IMR-90 (cell line): ENCODE results near the gene SMPDL3A. TPM values are rescaled to one million over a fixed set of nuclear protein-coding genes. Genes with fewer than 3 reads are reported as not detected.

Experiments used
- ATAC-seq: fragments of 200-7000 bp; cut with Tn5 transposase; 2 replicates; pipeline ENCODE4 v1.9.1; 2020; ENCODE audit warnings: low read depth, mild to moderate bottlenecking, moderate library complexity
- BruUV-seq: library from RNA; stranded (reverse); fragments of 400-500 nt; replicated peaks from 2 replicates; lab custom pipeline; 2021; lab: Mats Ljungman, UMichigan
- CTCF ChIA-PET: fragments of 300-600 bp; formaldehyde crosslinking; extraction: SDS; loops from one replicate; lab custom pipeline; 2021; ENCODE audit warnings: antibody characterized with exemption; lab: Yijun Ruan, JAX
- POLR2A ChIA-PET: fragments of 300-600 bp; sonication (Branson Sonifier 250); formaldehyde crosslinking; loops from one replicate; lab custom pipeline; 2022; ENCODE audit warnings: antibody characterized with exemption; ENCODE audit not compliant: unreplicated experiment; lab: Charles Lee
- DNase-seq: peaks from one replicate; pipeline ENCODE4 v3.0.0; 2013
- H2AFZ ChIP-seq: replicated peaks from 2 replicates; pipeline ENCODE3; 2013; ENCODE audit warnings: low read length, mild to moderate bottlenecking; ENCODE audit not compliant: poor library complexity
- H2AK5ac ChIP-seq: 2 replicates; pipeline ENCODE4 v1.6.1; 2013; ENCODE audit warnings: low read depth, low read length, inconsistent platforms
- H2AK9ac ChIP-seq: replicated peaks from 2 replicates; pipeline ENCODE3; 2013; ENCODE audit warnings: mild to moderate bottlenecking, low read depth, low read length, moderate library complexity; ENCODE audit not compliant: poor library complexity
- H2BK120ac ChIP-seq: 2 replicates; pipeline ENCODE4 v1.6.1; 2013; ENCODE audit warnings: low read depth, low read length, inconsistent platforms
- H2BK15ac ChIP-seq: 3 replicates; pipeline ENCODE4 v1.6.1; 2013; ENCODE audit warnings: low read depth, low read length, inconsistent platforms
- H2BK20ac ChIP-seq: 2 replicates; pipeline ENCODE4 v1.6.1; 2013; ENCODE audit warnings: low read depth, mild to moderate bottlenecking, inconsistent platforms, low read length, moderate library complexity
- H2BK5ac ChIP-seq: 2 replicates; pipeline ENCODE4 v1.6.1; 2013; ENCODE audit warnings: mild to moderate bottlenecking, low read depth, low read length, inconsistent platforms; ENCODE audit not compliant: poor library complexity, severe bottlenecking
- H3K14ac ChIP-seq: replicated peaks from 2 replicates; pipeline ENCODE4 v1.6.1; 2013; ENCODE audit warnings: low read depth, low read length, inconsistent platforms
- H3K18ac ChIP-seq: 2 replicates; pipeline ENCODE4 v1.6.1; 2013; ENCODE audit warnings: low read depth, low read length, control low read depth
- H3K23ac ChIP-seq: 2 replicates; pipeline ENCODE4 v1.6.1; 2013; ENCODE audit warnings: low read depth, low read length, inconsistent platforms
- H3K27ac ChIP-seq: 2 replicates; pipeline ENCODE4 v1.5.1; 2013; ENCODE audit warnings: mild to moderate bottlenecking, control low read depth, low read length; ENCODE audit not compliant: insufficient read depth
- H3K27me3 ChIP-seq: 2 replicates; pipeline ENCODE4 v1.6.1; 2013; ENCODE audit warnings: low read length; ENCODE audit not compliant: control insufficient read depth, insufficient read depth
- H3K36me3 ChIP-seq: 2 replicates; pipeline ENCODE4 v1.6.1; 2013; ENCODE audit warnings: low read length, mixed read lengths; ENCODE audit not compliant: control insufficient read depth, insufficient read depth
- H3K4ac ChIP-seq: 2 replicates; pipeline ENCODE4 v1.6.1; 2013; ENCODE audit warnings: low read depth, low read length, inconsistent platforms
- H3K4me1 ChIP-seq: 2 replicates; pipeline ENCODE4 v1.6.1; 2013; ENCODE audit warnings: low read length, mixed read lengths; ENCODE audit not compliant: control insufficient read depth, insufficient read depth
- H3K4me2 ChIP-seq: 2 replicates; pipeline ENCODE4 v1.6.1; 2013; ENCODE audit warnings: low read depth, mild to moderate bottlenecking, control low read depth, low read length, moderate library complexity
- H3K4me3 ChIP-seq: 2 replicates; pipeline ENCODE4 v1.5.1; 2013; ENCODE audit warnings: low read depth, mild to moderate bottlenecking, control low read depth, low read length, moderate library complexity; ENCODE audit not compliant: insufficient read depth
- H3K56ac ChIP-seq: 2 replicates; pipeline ENCODE4 v1.6.1; 2013; ENCODE audit warnings: low read length, inconsistent platforms; ENCODE audit not compliant: insufficient read depth; ENCODE audit errors: extremely low read depth
- H3K79me1 ChIP-seq, 2 experiments: 2 replicates each; pipeline ENCODE4 v1.6.1; 2013; ENCODE audit warnings: low read length in 2 of 2, inconsistent platforms in 1 of 2, low read depth in 1 of 2
- H3K9ac ChIP-seq: 2 replicates; pipeline ENCODE4 v1.6.1; 2013; ENCODE audit warnings: low read depth, low read length, control low read depth
- H3K9me1 ChIP-seq: 2 replicates; pipeline ENCODE4 v1.6.1; 2013; ENCODE audit warnings: low read length, inconsistent platforms; ENCODE audit not compliant: insufficient read depth
- H3K9me3 ChIP-seq: 2 replicates; pipeline ENCODE4 v1.6.1; 2013; ENCODE audit warnings: low read length; ENCODE audit not compliant: control insufficient read depth, insufficient read depth
- H4K20me1 ChIP-seq: 2 replicates; pipeline ENCODE4 v1.6.1; 2013; ENCODE audit warnings: low read length, inconsistent platforms; ENCODE audit not compliant: insufficient read depth
- H4K5ac ChIP-seq: 2 replicates; pipeline ENCODE4 v1.6.1; 2013; ENCODE audit warnings: mild to moderate bottlenecking, low read depth, low read length, control low read depth
- H4K8ac ChIP-seq, 2 experiments: 2 replicates each; pipeline ENCODE4 v1.6.1; 2013; ENCODE audit warnings: low read depth in 2 of 2, low read length in 2 of 2, control low read depth in 1 of 2, inconsistent platforms in 1 of 2
- H4K91ac ChIP-seq: 2 replicates; pipeline ENCODE4 v1.6.1; 2013; ENCODE audit warnings: low read depth, low read length, inconsistent platforms; ENCODE audit not compliant: insufficient read depth
- CHD1 ChIP-seq: IDR thresholded peaks from 2 replicates; pipeline ENCODE4 v1.6.1; 2012; ENCODE audit warnings: low read depth, low read length, improper control_type of control experiment
- POLR2A ChIP-seq: IDR thresholded peaks from 2 replicates; pipeline ENCODE4 v1.6.1; 2012; ENCODE audit warnings: mild to moderate bottlenecking, low read depth, low read length
- RAD21 ChIP-seq: IDR thresholded peaks from 2 replicates; pipeline ENCODE4 v1.6.1; 2012; ENCODE audit warnings: low read length, improper control_type of control experiment
- RFX5 ChIP-seq: IDR thresholded peaks from 2 replicates; pipeline ENCODE4 v1.8.0; 2012; ENCODE audit warnings: low read depth, mild to moderate bottlenecking, low read length, moderate library complexity
- USF2 ChIP-seq: fragments of 150-350 bp; IDR thresholded peaks from 2 replicates; pipeline ENCODE4 v1.6.1; 2017; ENCODE audit warnings: mild to moderate bottlenecking, antibody characterized with exemption, low read length, low read depth
- WGBS, 2 experiments: methylation state at CpG; one replicate each; pipeline versions ENCODE4 v1.1.5 to v1.1.7; 2013; ENCODE audit warnings: missing lambda C conversion rate in 2 of 2; ENCODE audit not compliant: insufficient read length in 1 of 2; ENCODE audit errors: extremely low coverage in 2 of 2; 5-methylcytosine and 5-hydroxymethylcytosine counted together
- dilution Hi-C: fragments of 300-500 bp; cut with HindIII; formaldehyde crosslinking; loops from one replicate; pipeline ENCODE4 v1.14.3; 2018; ENCODE audit warnings: low sequenced_read_pairs; ENCODE audit not compliant: unreplicated experiment
- in situ Hi-C: fragments of 300-500 bp; cut with MboI; formaldehyde crosslinking; loops from 3 replicates; pipeline ENCODE4 v1.14.3; 2019; ENCODE audit warnings: low sequenced_read_pairs, inconsistent platforms, mixed read lengths
- intact Hi-C: fragments of 100-400 bp; cut with micrococcal nuclease; formaldehyde crosslinking; loops from 2 replicates; pipeline ENCODE4 v1.10.0; 2022
- polyA plus RNA-seq, 3 experiments: library from polyadenylated mRNA; depleted of rRNA; stranded (reverse); fragments of >200 nt; gene quantifications; 2 replicates each; pipeline ENCODE4 v1.2.3, GENCODE V29; 2012; ENCODE audit warnings: low replicate concordance in 1 of 3
- total RNA-seq: library from RNA; depleted of rRNA; stranded (reverse); fragments of >200 nt; gene quantifications from 2 replicates; pipeline ENCODE4 v1.2.3, GENCODE V29; 2012

Gene SMPDL3A
- total and polyA plus RNA-seq, 2 of the 4 experiments (the other 2 are of a cell fraction), result 9.9 to 14.2 TPM

- H3K56ac ChIP-seq, result no peak overlapping the region
- DNase-seq, result no peak
- no peaks in the 10 kb centered on the region for H3K79me1 ChIP-seq
- H3K27me3 ChIP-seq, result no peaks in the 10 kb centered on the region
- H3K4ac ChIP-seq, result peak overlapping the region; percentile 24; the same call in 1 of the 2 replicates
- H2AK9ac ChIP-seq, result no peak overlapping the region
- no peak overlapping the region for H3K4me3 ChIP-seq
- H3K9me3 ChIP-seq, result no peaks in the 10 kb centered on the region
- H3K36me3 ChIP-seq, result peaks cover 39% of the 10 kb centered on the region
- peak overlapping the region; percentile 91 for H4K5ac ChIP-seq
- H3K23ac ChIP-seq, result peak overlapping the region; percentile 78
- no peak overlapping the region for H3K14ac ChIP-seq
- H3K9me1 ChIP-seq, result no peaks in the 10 kb centered on the region
- no peak overlapping the region; the same call in none of the 2 replicates for H4K91ac ChIP-seq
- H2BK5ac ChIP-seq, result peak overlapping the region; percentile 41
- ATAC-seq, result no peak
- in situ Hi-C loops (no loop called here), dilution Hi-C loops (no loop called here), intact Hi-C loops (no loop called here)
- TF ChIP-seq RFX5 (no peak), CHD1 (no peak), POLR2A (no peak), USF2 (no peak), RAD21 (no peak)
- no peaks in the 10 kb centered on the region for H4K20me1 ChIP-seq
- peak overlapping the region; percentile 61; the same call in 1 of the 2 replicates for H2BK120ac ChIP-seq
- ChIA-PET POLR2A (interaction anchor here (0.6 kb wide), 1 partner anchor 11 kb away, joined by 3 read pairs; no protein-coding TSS in a partner anchor), CTCF (interaction anchor here (1.2 kb wide), 1 partner anchor 344 kb away, joined by 3 read pairs; no protein-coding TSS in a partner anchor)
- no peak overlapping the region for H2AFZ ChIP-seq
- peak overlapping the region; percentile 64; the same call in 1 of the 3 replicates for H2BK15ac ChIP-seq
- peak overlapping the region; percentile 81; the same call in 1 of the 2 replicates for H2AK5ac ChIP-seq
- H3K9ac ChIP-seq, result peak overlapping the region; percentile 58; the same call in 1 of the 2 replicates
- peak overlapping the region in 1 of 2 experiments; percentile 62; a peak in 2 of 4 replicates for H4K8ac ChIP-seq
- H3K4me2 ChIP-seq, result no peak overlapping the region
- no TSS peak for BruUV-seq
- peak overlapping the region; percentile 96 for H3K18ac ChIP-seq
- no peak overlapping the region; the same call in 1 of the 2 replicates for H2BK20ac ChIP-seq
- WGBS, 2 experiments, result no CpG with 5 or more reads among the region's 10 CpGs
- peaks cover 11% of the 10 kb centered on the region; the same call in 1 of the 2 replicates for H3K4me1 ChIP-seq
- peak overlapping the region; percentile 96; the same call in 1 of the 2 replicates for H3K27ac ChIP-seq
Measured at GRCh38 chr6:122808121-122808885, 19.2 kb downstream of the SMPDL3A start.
